NT2/D1 (cell line): ENCODE results near the gene EHD1.

ENCODE experiments used
- SUZ12 ChIP-seq: IDR thresholded peaks from 2 replicates; pipeline ENCODE4 v1.6.1; 2011; ENCODE audit not compliant: insufficient read length, insufficient read depth; ENCODE audit errors: extremely low read depth
- YY1 ChIP-seq: IDR thresholded peaks from 2 replicates; pipeline ENCODE4 v1.6.1; 2011; ENCODE audit not compliant: insufficient read length, insufficient read depth
- ZNF274 ChIP-seq: IDR thresholded peaks from 2 replicates; pipeline ENCODE4 v1.6.1; 2011; ENCODE audit warnings: mild to moderate bottlenecking, low read depth, low read length

DNA sequence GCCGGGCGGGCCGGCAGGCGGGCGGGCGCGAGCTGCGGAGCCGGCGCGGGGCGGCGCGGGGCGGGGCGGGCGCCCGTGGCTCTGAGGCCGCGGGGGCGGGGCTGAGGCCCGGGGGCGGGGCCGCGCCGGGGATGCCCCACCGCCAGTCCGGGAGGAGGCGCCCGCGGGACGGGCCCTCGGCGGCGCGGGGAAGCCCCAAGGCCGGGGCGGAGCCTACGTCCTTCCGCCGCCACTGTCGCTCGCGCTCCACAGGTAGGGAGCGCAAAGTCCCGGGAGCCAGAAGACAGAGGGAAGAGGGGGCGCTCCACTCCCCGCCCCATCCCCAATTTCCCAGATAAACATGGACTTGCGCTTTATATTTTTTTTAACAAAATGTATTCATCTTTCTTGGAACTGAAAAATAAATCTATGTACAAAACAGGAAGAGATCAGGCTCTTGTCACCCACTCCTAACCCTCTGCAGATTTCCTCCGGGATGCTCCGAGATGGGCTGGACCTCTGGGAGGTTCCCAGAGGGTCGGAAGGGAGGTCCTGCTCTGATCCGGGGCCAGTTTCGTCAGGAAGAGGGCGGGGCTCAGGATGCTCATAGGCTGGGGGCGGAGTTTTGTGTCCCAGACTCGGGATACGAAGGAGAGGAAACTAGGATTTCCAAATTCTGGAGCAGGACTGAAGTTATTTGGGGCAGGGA lies 75.1 kb downstream of the EHD1 start, which contains the start of gene MAP4K2:
- TF ChIP-seq ZNF274, result no peak
- TF ChIP-seq YY1, result no peak
- TF ChIP-seq SUZ12, result no peak
